HG03135 (cell line): ENCODE results near the gene DAZAP2.

Source experiments
- ATAC-seq: cut with Tn5 transposase; IDR thresholded peaks from one replicate; pipeline ENCODE4 v1.9.1; 2021; ENCODE audit warnings: mild to moderate bottlenecking, moderate library complexity; ENCODE audit not compliant: unreplicated experiment

DAZAP2 gene

GRCh38 chr12:51238510-51239334, at the start of gene DAZAP2:
TSS of gene DAZAP2 (plus strand) at chr12:51238826. CDS start at chr12:51238908, 82 bp downstream.
- ATAC-seq = peak; percentile 93

GRCh38 chr12:51189790-51190355, 48.8 kb upstream of the DAZAP2 start:
- ATAC-seq = no peak

GRCh38 chr12:51190820-51191219, 47.8 kb upstream of the DAZAP2 start:
- ATAC-seq = no peak

GRCh38 chr12:51191516-51192283, 46.9 kb upstream of the DAZAP2 start:
- ATAC-seq = no peak

GRCh38 chr12:51192284-51192671, 46.3 kb upstream of the DAZAP2 start:
- no peak for ATAC-seq

- ATAC-seq = no peak
Observed at GRCh38 chr12:51195841-51196240, 42.8 kb upstream of the DAZAP2 start.

GRCh38 chr12:51196547-51196946, 42.1 kb upstream of the DAZAP2 start:
- ATAC-seq = no peak

GRCh38 chr12:51197736-51198567, 40.7 kb upstream of the DAZAP2 start:
- ATAC-seq = no peak

GRCh38 chr12:51198568-51199365, 39.9 kb upstream of the DAZAP2 start:
- ATAC-seq = no peak

GRCh38 chr12:51199366-51199945, 39.2 kb upstream of the DAZAP2 start:
- no peak for ATAC-seq

GRCh38 chr12:51200156-51200555, 38.5 kb upstream of the DAZAP2 start:
- ATAC-seq = no peak

- ATAC-seq = no peak
Observed at GRCh38 chr12:51200806-51201205, 37.8 kb upstream of the DAZAP2 start.

- no peak for ATAC-seq
Observed at GRCh38 chr12:51202718-51203117, 35.9 kb upstream of the DAZAP2 start.

- ATAC-seq = no peak
Observed at GRCh38 chr12:51205350-51205749, 33.3 kb upstream of the DAZAP2 start.

- no peak for ATAC-seq
Observed at GRCh38 chr12:51208016-51208660, 30.5 kb upstream of the DAZAP2 start.

- no peak for ATAC-seq
Observed at GRCh38 chr12:51209259-51209658, 29.4 kb upstream of the DAZAP2 start.

GRCh38 chr12:51210690-51211395, 27.8 kb upstream of the DAZAP2 start:
- no peak for ATAC-seq

- ATAC-seq = no peak
Observed at GRCh38 chr12:51214895-51215294, 23.7 kb upstream of the DAZAP2 start.

- ATAC-seq = no peak
Observed at GRCh38 chr12:51216642-51217041, 22.0 kb upstream of the DAZAP2 start.
